ES-I3 (cell line): ENCODE results near the gene CYP20A1.
"Not testable (repeated sequence)": the region's sequence is repeated elsewhere in the genome, so short reads cannot be mapped to it uniquely, and the experiment has no call there.

Source experiments
- H3K36me3 ChIP-seq: 2 replicates; pipeline ENCODE4 v1.6.1; 2013; ENCODE audit warnings: mild to moderate bottlenecking, low read length, control low read depth, moderate library complexity; ENCODE audit not compliant: insufficient read depth
- H3K4me1 ChIP-seq: 2 replicates; pipeline ENCODE4 v1.6.1; 2013; ENCODE audit warnings: mild to moderate bottlenecking, control low read depth, low read length; ENCODE audit not compliant: insufficient read depth
- H3K9ac ChIP-seq: 2 replicates; pipeline ENCODE4 v1.6.1; 2013; ENCODE audit warnings: low read depth, mild to moderate bottlenecking, low read length, moderate library complexity
- H3K9me3 ChIP-seq: 2 replicates; pipeline ENCODE4 v1.6.1; 2013; ENCODE audit warnings: mild to moderate bottlenecking, low read length, moderate library complexity; ENCODE audit not compliant: control insufficient read depth, insufficient read depth

Gene CYP20A1

DNA sequence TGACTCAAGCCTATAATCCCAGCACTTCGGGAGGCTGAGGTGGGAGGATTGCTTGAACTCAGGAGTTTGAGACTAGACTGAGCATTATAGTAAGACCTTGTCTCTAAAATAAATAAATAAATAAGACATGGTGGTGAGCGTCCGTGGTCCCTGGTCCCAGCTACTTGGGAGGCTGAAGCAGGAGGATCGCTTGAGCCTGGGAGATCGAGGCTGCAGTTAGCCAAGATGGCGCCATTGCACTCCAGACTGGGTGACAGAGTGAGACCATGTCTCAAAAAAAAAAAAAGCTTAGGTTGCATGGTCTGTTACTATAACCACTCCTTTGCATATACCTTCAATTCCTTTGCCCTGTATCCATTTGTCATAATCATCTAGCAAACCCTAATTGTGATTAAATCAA lies 3.7 kb downstream of the CYP20A1 start:
- Histone ChIP-seq H3K9ac (no peak overlapping the region), H3K4me1 (peaks cover 4% of the 10 kb centered on the region; the same call in 1 of the 2 replicates), H3K36me3 (no peaks in the 10 kb centered on the region), H3K9me3 (no peaks in the 10 kb centered on the region)

DNA sequence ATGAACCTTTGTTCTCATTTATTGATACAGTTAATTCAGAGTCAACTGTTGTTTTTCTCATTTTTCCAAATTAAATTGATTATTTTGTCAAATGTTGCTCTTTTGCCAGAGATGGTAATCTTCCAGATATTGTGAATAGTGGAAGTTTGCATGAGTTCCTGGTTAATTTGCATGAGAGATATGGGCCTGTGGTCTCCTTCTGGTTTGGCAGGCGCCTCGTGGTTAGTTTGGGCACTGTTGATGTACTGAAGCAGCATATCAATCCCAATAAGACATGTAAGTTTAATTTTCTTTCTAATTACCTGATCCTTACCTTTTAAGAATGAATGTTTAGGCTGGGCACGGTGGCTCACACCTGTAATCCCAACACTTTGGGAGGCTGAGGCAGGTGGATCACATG lies 7.8 kb downstream of the CYP20A1 start:
- Histone ChIP-seq H3K4me1 (no peaks in the 10 kb centered on the region), H3K36me3 (no peaks in the 10 kb centered on the region), H3K9me3 (no peaks in the 10 kb centered on the region), H3K9ac (no peak overlapping the region)

DNA sequence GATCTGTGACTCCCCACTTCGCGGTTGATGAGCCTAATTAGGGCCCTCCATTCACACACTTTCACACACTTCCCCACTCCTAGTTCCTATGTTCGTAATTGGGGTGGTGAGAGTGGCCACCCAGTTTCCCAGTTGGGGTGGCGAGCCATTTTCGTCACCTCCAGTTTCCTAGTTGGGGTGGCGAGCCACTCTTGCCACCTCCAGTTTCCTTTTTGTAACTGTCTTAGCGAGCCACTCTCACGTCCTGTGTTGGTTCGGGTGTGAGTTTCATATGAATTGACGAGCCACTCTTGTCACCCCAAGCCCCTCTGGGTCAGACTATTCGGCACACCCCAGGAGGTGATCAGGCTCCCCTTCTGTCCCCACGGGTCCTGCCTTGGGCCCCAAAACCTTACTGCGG lies 14.0 kb downstream of the CYP20A1 start:
- peaks cover 2% of the 10 kb centered on the region; the same call in 1 of the 2 replicates for H3K36me3 ChIP-seq
- no peak overlapping the region for H3K9ac ChIP-seq
- no peaks in the 10 kb centered on the region for H3K4me1 ChIP-seq
- H3K9me3 ChIP-seq = no peaks in the 10 kb centered on the region

DNA sequence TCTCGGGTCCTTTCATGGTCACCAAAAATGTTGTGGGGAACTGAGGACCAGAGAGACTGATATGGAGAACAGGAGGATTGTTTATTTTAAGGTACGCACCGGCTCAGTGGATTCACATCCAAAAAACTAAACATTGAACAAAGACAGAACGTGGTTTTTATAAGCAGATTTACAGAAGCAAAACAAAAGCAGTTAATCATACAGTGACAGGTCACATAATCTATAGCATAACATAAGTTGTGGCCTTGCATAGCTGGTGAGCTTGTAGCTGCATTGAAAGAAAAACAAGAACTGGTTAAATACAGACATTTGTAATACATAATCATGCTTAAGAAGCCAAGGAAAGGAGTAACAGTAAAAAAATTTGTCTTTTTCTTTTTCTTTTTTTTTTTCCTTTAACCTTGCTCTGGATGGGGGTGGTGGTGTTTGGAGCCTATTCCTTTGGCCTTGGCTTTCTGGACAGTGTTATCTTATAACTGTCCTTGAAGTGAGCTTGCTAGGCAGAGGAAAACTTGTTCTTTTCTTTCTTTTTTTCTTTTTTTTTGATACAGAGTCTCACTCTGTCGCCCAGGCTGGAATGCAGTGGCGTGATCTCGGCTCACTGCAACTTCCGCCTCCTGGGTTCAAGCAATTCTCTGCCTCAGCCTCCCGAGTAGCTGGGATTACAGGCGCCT lies 14.7 kb downstream of the CYP20A1 start:
- H3K36me3 ChIP-seq, H3K4me1 ChIP-seq, H3K9me3 ChIP-seq, H3K9ac ChIP-seq: not testable (repeated sequence)

DNA sequence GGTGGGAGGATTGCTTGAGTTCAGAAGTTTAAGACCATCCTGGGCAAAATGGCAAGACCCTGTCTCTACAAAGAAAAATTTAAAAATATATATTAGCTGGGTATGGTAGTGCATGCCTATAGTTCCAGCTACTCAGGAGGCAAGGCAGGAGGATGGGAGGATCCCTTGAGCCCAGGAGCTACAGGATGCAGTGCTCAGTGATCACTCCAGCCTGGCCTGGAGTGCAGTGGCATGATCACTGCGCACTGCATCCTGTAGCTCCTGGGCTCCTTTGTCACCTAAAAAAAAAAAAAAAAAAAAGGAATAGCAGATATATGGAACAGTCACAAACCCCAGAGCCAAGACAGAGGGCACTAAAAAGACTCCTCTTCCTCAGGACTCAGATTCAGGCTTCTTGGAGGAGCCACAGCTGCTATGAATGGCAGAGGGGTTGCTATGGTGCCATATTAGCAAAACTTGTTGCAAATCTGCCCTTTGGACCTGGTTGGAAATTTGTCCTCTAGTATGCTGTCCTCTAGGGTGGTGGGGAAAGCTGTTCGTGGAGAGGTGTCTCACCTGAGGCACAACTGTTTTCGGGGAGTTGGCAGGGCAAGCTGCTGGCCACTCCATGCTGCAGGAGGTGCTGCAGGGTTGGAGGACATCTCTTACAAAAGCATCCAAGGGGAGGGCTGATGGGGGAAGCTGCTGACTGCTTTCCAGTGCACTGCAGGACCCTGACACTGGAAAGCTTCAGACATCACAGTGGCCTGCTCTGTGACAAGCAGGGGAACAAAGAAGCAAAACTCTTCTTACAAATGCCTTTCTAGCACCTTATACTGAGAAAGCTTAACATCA lies 22.7 kb downstream of the CYP20A1 start:
- Histone ChIP-seq H3K36me3 (no peaks in the 10 kb centered on the region), H3K4me1 (peaks cover 8% of the 10 kb centered on the region), H3K9ac (no peak overlapping the region), H3K9me3 (no peaks in the 10 kb centered on the region)

DNA sequence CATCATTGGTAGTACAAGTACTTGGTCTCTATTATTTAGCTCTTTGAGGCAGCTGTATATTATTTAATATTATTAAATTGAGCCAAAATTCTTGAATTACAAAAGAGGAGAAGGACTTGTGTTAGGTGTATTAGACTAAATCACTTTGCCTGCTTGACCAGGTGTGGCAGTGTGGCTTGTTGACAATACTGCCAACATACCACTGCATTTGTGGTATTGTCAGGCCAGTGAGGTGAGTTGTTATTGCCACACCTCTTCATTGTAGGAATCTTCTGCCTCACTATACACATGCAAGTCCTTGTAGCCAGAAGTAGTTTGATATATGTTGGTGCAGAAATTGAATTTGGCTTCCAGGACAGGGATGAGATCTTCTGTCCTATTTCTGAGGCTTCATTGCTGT lies 40.5 kb downstream of the CYP20A1 start:
- H3K4me1 ChIP-seq = no peaks in the 10 kb centered on the region
- no peaks in the 10 kb centered on the region for H3K9me3 ChIP-seq
- H3K36me3 ChIP-seq = peaks cover 11% of the 10 kb centered on the region; the same call in 1 of the 2 replicates
- no peak overlapping the region for H3K9ac ChIP-seq

DNA sequence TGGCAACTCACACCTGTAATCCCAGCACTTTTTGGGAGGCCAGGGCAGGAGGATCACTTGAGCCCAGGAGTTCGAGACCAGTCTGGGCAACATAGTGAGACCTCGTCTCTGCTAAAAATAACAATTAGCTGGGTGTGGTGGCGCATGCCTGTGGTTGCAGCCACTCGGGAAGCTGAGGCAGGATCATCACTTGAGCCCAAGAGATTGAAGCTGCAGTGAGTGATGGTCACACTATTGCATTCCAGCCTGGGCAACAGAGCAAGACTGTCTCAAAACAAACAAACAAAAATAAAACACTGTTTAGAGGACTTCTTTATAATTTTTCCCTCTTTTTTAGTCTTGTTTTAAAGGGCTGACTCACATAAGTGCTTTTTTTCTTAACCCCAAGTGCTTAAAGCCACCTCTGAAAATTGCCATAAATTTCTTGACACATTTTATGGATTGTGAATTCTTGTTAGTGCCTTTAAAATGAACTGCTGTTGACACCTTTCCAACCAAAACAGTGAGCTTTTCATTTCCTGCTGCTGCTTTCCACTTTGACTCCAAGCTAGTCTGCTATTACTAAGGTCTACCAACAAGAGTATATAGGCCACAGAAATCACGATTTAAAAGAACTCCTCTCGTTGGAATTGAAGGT lies 41.7 kb downstream of the CYP20A1 start:
- Histone ChIP-seq H3K36me3 (peaks cover 11% of the 10 kb centered on the region; the same call in 1 of the 2 replicates), H3K9me3 (no peaks in the 10 kb centered on the region), H3K9ac (no peak overlapping the region)

DNA sequence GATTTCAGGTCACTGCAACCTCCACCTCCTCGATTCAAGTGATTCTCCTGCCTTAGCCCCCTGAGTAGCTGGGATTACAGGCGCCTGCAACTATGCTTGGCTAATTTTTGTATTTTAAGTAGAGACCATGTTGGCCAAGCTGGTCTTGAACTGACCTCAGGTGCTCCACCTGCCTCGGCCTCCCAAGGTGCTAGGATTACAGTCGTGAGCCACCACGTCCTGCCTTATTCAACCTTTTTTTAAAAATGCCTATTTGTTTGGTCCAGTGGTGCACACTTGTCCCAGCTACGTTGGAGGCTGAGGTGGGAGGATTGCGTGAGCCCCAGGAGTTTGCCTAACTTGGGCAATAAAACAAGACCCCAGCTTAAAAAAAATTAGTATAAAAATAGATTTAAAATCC lies 43.3 kb downstream of the CYP20A1 start:
- no peaks in the 10 kb centered on the region for H3K9me3 ChIP-seq
- no peak overlapping the region for H3K9ac ChIP-seq
- peaks cover 14% of the 10 kb centered on the region; the same call in 1 of the 2 replicates for H3K36me3 ChIP-seq
- H3K4me1 ChIP-seq = no peaks in the 10 kb centered on the region

More for the DNA sequence above, 41.7 kb downstream of the CYP20A1 start:
- no peaks in the 10 kb centered on the region for H3K4me1 ChIP-seq

DNA sequence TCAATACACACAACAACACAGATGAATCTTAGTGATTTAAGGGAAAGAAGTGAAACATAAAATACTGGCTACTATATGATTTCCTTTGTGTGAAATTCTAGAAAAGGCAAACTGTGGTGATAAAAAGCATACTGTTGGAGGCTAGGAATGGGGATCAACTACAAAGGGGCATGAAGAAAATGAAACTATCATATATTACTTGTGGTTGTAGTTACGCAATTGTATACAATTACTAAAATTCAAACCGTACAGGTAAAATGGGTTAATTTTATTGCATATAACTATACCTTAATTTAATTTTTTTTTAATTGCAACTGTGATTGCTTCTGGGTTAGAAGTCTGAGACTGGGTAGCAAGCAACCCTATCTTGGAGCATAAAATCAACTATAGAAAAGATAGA lies 47.7 kb downstream of the CYP20A1 start:
- Histone ChIP-seq H3K9me3 (no peaks in the 10 kb centered on the region), H3K36me3 (peaks cover 2% of the 10 kb centered on the region; the same call in 1 of the 2 replicates), H3K9ac (no peak overlapping the region), H3K4me1 (no peaks in the 10 kb centered on the region)

DNA sequence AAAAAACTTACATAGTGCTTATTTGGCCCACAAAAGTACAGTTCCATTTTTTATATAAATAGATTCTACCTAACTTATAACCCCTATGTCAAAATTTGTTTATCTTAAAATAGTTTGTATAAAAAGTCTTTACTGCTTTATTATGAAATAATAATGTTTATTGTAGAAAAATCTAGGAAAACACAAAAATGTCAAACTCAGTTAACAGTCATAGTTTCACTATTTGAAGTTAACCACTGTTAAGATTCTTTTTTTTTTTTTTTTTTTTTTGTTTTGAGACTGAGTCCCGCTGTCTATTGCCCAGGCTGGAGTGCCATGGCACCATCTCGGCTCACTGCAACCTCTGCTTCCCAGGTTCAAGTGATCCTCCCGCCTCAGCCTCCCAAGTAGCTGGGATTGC lies 62.8 kb downstream of the CYP20A1 start:
- Histone ChIP-seq H3K9ac (no peak overlapping the region), H3K9me3 (no peaks in the 10 kb centered on the region), H3K36me3 (no peaks in the 10 kb centered on the region), H3K4me1 (no peaks in the 10 kb centered on the region)

DNA sequence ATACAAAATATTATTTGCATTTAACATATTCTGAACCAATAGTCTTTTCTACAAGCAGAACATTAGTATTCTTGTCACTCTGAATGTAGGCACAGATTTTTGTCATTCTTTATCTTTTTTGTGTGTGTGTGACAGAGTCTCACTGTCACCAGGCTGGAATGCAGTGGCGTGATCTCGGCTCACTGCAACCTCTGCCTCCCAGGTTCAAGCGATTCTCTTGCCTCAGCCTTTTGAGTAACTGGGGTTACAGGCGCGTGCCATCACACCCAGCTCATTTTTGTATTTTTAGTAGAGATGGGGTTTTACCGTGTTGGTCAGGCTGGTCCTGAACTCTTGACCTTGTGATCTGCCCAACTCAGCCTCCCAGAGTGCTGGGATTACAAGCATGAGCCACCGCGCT lies 63.8 kb downstream of the CYP20A1 start:
- not testable (repeated sequence) for H3K9ac ChIP-seq, H3K36me3 ChIP-seq, H3K9me3 ChIP-seq, H3K4me1 ChIP-seq

DNA sequence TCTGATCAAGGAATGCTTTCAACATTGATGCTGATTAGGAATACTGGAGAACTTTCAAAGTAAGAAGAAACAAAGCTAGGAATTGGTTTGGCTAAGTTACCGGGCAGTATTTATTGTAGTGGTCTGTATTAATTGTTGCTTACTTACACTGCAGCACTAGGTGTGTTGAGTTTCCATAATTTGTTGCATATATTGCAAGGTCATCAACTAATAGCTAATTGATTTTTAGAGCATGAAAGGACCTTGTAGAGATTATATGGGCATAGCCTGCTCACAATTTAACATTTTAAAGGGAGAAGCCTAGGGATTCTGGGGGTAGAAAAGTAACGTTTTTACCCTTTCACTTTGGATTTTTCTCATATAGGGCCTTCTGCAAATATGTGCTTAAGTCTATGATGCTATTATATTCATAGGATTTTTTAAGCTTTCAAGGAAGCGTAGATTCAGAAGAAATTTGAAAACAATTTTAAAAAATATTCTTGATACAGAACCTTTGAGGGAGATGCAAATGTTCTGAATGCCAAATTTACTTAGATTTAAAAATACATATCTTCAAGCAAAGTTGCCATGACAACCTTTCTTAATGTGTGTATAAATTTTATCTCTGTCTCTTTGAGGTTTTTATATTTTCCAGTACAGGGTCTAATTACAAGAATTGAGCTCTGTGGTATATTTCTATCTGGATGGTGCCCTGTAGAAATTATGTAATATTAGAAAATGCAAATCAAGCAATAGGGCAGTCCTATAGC lies 72.0 kb downstream of the CYP20A1 start:
- no peak overlapping the region for H3K9ac ChIP-seq
- H3K4me1 ChIP-seq = no peaks in the 10 kb centered on the region
- H3K36me3 ChIP-seq = no peaks in the 10 kb centered on the region
- H3K9me3 ChIP-seq = no peaks in the 10 kb centered on the region; the same call in 1 of the 2 replicates

DNA sequence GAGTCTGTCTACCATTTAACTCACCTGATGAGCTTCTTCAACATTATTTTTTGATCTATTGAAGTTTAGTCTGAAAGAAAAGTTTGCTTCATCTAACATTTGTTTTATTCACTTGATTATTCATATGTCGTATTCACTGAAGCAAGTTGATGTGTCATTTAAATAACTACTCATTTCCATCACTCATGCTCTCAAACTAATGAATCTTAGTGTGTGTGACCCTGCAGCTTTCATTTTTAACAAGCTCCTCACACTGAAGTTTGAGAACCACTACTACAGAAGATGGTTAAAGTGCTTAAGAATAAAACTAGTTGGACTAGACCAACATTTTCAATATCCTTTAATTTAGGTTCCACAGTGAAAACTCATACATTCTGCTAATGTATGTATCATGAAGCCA lies 87.5 kb downstream of the CYP20A1 start:
- Histone ChIP-seq H3K9ac (no peak overlapping the region), H3K36me3 (no peaks in the 10 kb centered on the region), H3K9me3 (no peaks in the 10 kb centered on the region), H3K4me1 (peaks cover 5% of the 10 kb centered on the region; the same call in 1 of the 2 replicates)

DNA sequence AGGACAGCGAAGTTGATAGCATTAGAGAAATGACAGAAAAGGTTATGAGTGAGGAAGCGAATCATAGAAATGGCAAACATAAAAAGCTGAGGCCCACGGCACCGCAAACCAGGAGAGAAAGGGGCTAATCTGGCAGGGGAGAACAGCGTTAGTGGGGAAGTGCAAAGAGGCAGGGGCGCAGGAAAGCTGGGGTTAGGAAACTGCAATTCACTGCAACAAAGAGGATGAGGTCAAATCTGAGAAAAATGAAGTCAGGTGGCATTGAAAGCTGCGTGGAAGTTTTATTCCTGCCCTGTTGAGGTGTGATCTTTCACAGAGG lies 88.7 kb downstream of the CYP20A1 start:
- H3K4me1 ChIP-seq = peaks cover 5% of the 10 kb centered on the region; the same call in 1 of the 2 replicates
- no peaks in the 10 kb centered on the region for H3K36me3 ChIP-seq
- peak overlapping the region; percentile 85 for H3K9ac ChIP-seq
- no peaks in the 10 kb centered on the region for H3K9me3 ChIP-seq
